ENCODE data around the gene RFX8. TPM values are rescaled to one million over a fixed set of nuclear protein-coding genes. Genes with fewer than 3 reads are reported as not detected.

Gene RFX8
- total RNA-seq, 4 donors from 2014 or later: 0.94 to 2.9 (median 1.5) TPM

DNA sequence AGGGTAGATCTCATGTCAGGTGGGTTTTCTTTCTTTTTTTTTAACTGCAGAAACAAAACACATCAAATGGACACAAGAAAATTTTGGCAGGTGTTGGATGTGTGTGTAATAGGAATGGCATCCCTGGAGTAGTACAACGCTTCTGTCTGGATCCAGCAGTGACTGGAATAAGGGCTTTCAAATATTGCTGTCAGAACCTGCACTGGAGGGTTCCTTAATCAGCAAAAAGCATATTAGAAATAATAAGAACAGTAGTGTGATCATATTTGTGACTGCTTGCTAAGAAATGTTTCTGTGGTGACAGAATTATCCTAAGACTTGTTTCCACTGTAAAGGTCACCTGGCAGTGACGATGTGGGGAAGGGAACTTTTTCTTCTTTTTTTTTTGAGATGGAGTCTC is 118.4 kb downstream of the RFX8 start:
- TF ChIP-seq, protein P1, sequence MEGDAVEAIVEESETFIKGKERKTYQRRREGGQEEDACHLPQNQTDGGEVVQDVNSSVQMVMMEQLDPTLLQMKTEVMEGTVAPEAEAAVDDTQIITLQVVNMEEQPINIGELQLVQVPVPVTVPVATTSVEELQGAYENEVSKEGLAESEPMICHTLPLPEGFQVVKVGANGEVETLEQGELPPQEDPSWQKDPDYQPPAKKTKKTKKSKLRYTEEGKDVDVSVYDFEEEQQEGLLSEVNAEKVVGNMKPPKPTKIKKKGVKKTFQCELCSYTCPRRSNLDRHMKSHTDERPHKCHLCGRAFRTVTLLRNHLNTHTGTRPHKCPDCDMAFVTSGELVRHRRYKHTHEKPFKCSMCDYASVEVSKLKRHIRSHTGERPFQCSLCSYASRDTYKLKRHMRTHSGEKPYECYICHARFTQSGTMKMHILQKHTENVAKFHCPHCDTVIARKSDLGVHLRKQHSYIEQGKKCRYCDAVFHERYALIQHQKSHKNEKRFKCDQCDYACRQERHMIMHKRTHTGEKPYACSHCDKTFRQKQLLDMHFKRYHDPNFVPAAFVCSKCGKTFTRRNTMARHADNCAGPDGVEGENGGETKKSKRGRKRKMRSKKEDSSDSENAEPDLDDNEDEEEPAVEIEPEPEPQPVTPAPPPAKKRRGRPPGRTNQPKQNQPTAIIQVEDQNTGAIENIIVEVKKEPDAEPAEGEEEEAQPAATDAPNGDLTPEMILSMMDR (IDR thresholded peaks at IDR 0.05; ENCODE audit: low read depth): no peak

GRCh38 chr2:101356055-101356454 is 118.9 kb downstream of the RFX8 start:
- TF ChIP-seq, protein P1 (IDR thresholded peaks at IDR 0.05; ENCODE audit: low read depth): no peak

DNA sequence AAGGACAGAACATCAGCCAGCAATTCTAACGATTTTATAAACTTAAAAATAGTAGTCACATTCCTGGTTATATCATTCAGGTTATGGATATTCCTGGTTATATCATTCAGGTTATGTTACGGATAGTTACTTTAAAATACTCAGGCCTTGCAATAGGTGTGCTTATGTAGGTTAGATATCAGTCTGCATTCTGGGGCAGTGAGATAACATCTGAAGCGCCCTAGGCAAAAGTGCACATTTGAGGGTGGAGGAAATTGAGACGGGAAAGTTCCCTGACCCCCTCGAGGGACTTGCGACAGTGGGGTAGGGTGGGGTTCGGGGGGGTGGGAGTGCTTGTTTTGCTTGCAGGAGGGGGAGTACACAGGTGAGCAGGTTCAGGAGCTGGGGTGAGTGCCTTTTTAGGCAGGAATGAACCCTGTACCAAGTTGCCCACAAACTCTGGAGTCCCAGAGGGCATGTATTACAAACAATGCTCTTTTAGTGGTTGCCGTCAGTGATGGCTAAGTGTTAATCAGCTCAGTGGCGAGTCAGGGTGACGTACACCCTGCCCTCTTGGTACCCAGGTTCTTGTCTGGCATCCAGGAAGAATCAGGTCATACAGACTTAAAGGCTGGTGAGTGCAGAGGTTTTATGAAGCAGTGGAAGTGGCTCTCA is 119.4 kb downstream of the RFX8 start:
- TF ChIP-seq, protein P1 (IDR thresholded peaks at IDR 0.05; ENCODE audit: low read depth): no peak

- TF ChIP-seq, protein P1 (IDR thresholded peaks at IDR 0.05; ENCODE audit: low read depth): no peak
Observed at GRCh38 chr2:101354420-101355311, 120.2 kb downstream of the RFX8 start.

DNA sequence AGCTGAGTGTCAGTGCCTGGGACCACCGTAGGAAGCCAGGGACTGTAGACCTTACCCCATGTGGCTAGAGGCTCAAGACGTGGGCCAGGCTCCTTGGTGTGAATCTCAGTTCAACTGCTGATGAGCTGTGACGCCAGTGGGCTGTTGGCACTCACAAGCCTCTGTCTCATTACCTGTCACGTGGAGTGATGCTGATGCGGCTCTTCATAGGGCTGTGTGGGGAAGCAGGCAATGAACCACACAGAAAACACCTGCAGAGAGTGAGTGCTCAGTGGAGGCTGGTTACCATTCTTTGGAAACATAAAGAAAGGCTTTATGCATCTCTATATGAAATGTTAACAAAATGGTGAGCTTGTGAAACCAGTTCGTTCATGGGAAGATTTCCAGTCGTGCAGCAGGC is 123.7 kb downstream of the RFX8 start:
- TF ChIP-seq, protein P1 (IDR thresholded peaks at IDR 0.05; ENCODE audit: low read depth): no peak

DNA sequence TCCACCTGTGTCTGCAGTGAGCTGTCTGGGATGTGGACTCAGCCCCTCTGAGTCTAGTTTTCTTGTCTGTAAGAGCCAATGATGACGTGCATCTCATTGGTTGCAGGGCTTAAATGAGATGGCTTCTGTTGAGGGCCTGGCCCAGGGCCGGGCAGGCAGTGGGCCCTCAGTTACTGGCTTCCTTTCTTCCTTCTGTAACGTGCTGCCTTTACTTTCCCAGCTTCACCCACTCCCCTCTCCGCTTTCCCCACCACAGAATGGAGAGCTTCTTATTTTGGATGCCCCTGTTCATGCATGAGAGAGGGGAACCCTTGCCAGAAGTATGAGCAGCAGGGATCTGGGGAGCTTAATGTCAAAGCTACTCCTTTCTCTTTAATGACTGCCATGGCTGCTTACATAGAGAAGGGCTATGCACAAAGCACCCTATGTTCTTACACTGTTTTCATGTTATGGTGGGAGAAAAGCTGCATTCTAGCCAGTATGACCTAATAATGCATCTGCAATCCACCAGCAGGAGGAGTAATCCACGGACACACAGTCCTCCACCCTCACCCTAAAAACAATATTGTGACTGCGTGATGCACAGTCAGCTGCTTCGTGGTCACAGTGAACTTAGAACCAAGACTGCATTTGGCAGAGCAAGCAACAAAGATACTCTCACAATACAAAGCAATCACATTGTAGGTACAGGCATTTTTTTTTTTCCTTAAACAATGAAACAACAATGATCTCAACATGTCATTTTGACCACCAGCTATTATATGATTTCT is 124.8 kb downstream of the RFX8 start:
- TF ChIP-seq, protein P1 (IDR thresholded peaks at IDR 0.05; ENCODE audit: low read depth): no peak

GRCh38 chr2:101348883-101349282 is 126.0 kb downstream of the RFX8 start:
- TF ChIP-seq, protein P1 (IDR thresholded peaks at IDR 0.05; ENCODE audit: low read depth): no peak

Data from subcutaneous adipose tissue (tissue), 4 donors.